CD4-positive, CD25-positive, alpha-beta regulatory T cell (primary cell): ENCODE measurements around the gene IMPDH1. TPM values are rescaled to one million over a fixed set of nuclear protein-coding genes. Genes with fewer than 3 reads are reported as not detected.

Source experiments
- ATAC-seq, 2 donors: fragments of 150-1000 bp; cut with Tn5 transposase; one replicate each; pipeline ENCODE4 v1.10.0; 2021; ENCODE audit warnings: low read depth in 2 of 2, moderate number of reproducible peaks in 2 of 2, moderate library complexity in 1 of 2
- DNase-seq, 3 donors: peaks; one replicate each; pipeline versions ENCODE4 v3.0.0 to v3.0.0-alpha.2; 2012 to 2022; ENCODE audit warnings: mixed read lengths in 1 of 3
- H3K27ac ChIP-seq: one replicate; pipeline ENCODE4 v1.7.0; 2013; ENCODE audit warnings: mild to moderate bottlenecking, low read length; ENCODE audit not compliant: insufficient read depth, poor library complexity, severe bottlenecking
- H3K27me3 ChIP-seq: one replicate; pipeline ENCODE4 v1.7.0; 2013; ENCODE audit warnings: low read length; ENCODE audit not compliant: control insufficient read depth, insufficient read depth
- H3K36me3 ChIP-seq: one replicate; pipeline ENCODE4 v1.7.0; 2013; ENCODE audit warnings: mild to moderate bottlenecking, low read length, moderate library complexity; ENCODE audit not compliant: control insufficient read depth, insufficient read depth
- H3K4me1 ChIP-seq: 2 replicates; pipeline ENCODE4 v1.7.0; 2013; ENCODE audit warnings: mild to moderate bottlenecking, low read length; ENCODE audit not compliant: insufficient read depth, control insufficient read depth, poor library complexity, severe bottlenecking
- H3K4me3 ChIP-seq: one replicate; pipeline ENCODE4 v1.7.0; 2013; ENCODE audit warnings: low read depth, mild to moderate bottlenecking, low read length, moderate library complexity
- H3K9me3 ChIP-seq, 2 experiments: 1 replicate in 1 of 2; 2 replicates in 1 of 2; pipeline ENCODE4 v1.7.0; 2013; ENCODE audit warnings: low read length in 2 of 2, mild to moderate bottlenecking in 1 of 2, moderate library complexity in 1 of 2; ENCODE audit not compliant: control insufficient read depth in 2 of 2
- H3K27ac Mint-ChIP-seq, 3 donors: one replicate each; pipeline ENCODE4 v1.8.0; 2020 to 2022; ENCODE audit warnings: mild to moderate bottlenecking in 3 of 3, mixed read lengths in 3 of 3, moderate library complexity in 2 of 3
- H3K27me3 Mint-ChIP-seq: one replicate; pipeline ENCODE4 v1.8.0; 2022; ENCODE audit warnings: mild to moderate bottlenecking, mixed read lengths
- H3K36me3 Mint-ChIP-seq: one replicate; pipeline ENCODE4 v1.8.0; 2020; ENCODE audit warnings: mixed read lengths
- H3K4me1 Mint-ChIP-seq, 4 donors: one replicate each; pipeline ENCODE4 v1.8.0; 2020 to 2022; ENCODE audit warnings: mixed read lengths in 4 of 4, mild to moderate bottlenecking in 1 of 4
- H3K4me3 Mint-ChIP-seq, 4 donors: one replicate each; pipeline ENCODE4 v1.8.0; 2020 to 2022; ENCODE audit warnings: mild to moderate bottlenecking in 4 of 4, mixed read lengths in 4 of 4, moderate library complexity in 3 of 4
- H3K9me3 Mint-ChIP-seq, 7 donors: one replicate each; pipeline ENCODE4 v1.8.0; 2020 to 2022; ENCODE audit warnings: mixed read lengths in 7 of 7, mild to moderate bottlenecking in 3 of 7, moderate library complexity in 2 of 7
- polyA plus RNA-seq, 4 donors: library from polyadenylated mRNA; unstranded; fragments of 300-500 nt; fragmentation: Illumina TruSeq; gene quantifications; one replicate each; pipeline ENCODE4 v1.2.3, GENCODE V29; 2021
- total RNA-seq: library from RNA; stranded (reverse); gene quantifications from one replicate; pipeline ENCODE4 v1.2.3, GENCODE V29; 2022

Gene IMPDH1
- total and polyA plus RNA-seq, 5 donors from 2014 or later, result 27.2 to 48.2 (median 36.1) TPM

- peak overlapping the region in 1 of 4 donors; percentile 58 for H3K4me3 Mint-ChIP-seq
- H3K36me3 Mint-ChIP-seq, result peaks cover 17% of the 10 kb centered on the region
- H3K27ac Mint-ChIP-seq, result no peak overlapping the region
- H3K9me3 Mint-ChIP-seq, result peaks cover 0 to under 1% (median 0%) of the 10 kb centered on the region in 7 donors
- Histone ChIP-seq H3K9me3 (no peaks in the 10 kb centered on the region), H3K4me1 (peaks cover 14% of the 10 kb centered on the region), H3K27me3 (no peaks in the 10 kb centered on the region), H3K27ac (no peak overlapping the region), H3K36me3 (peaks cover 51% of the 10 kb centered on the region), H3K4me3 (no peak overlapping the region)
- no peak for ATAC-seq
- DNase-seq, result no peak
- peaks cover 3 to 28% (median 19%) of the 10 kb centered on the region in 4 donors for H3K4me1 Mint-ChIP-seq
- no peaks in the 10 kb centered on the region for H3K27me3 Mint-ChIP-seq
These were observed 9.8 kb downstream of the IMPDH1 start for GRCh38 chr7:128399991-128400390.

- Mint-ChIP-seq H3K27ac (no peak overlapping the region), H3K27me3 (no peaks in the 10 kb centered on the region), H3K4me3 (no peak overlapping the region), H3K36me3 (peaks cover 17% of the 10 kb centered on the region), H3K9me3 (no peaks in the 10 kb centered on the region), H3K4me1 (peaks cover 2 to 16% (median 9%) of the 10 kb centered on the region in 4 donors)
- no peak overlapping the region for H3K4me3 ChIP-seq
- no peak overlapping the region for H3K27ac ChIP-seq
- H3K9me3 ChIP-seq, result no peaks in the 10 kb centered on the region
- ATAC-seq (no peak), DNase-seq (no peak)
- peaks cover 1% of the 10 kb centered on the region for H3K4me1 ChIP-seq
- no peaks in the 10 kb centered on the region for H3K27me3 ChIP-seq
- H3K36me3 ChIP-seq, result peaks cover 62% of the 10 kb centered on the region
These were observed 11.0 kb downstream of the IMPDH1 start for GRCh38 chr7:128398841-128399135.

GRCh38 chr7:128398016-128398840 lies 11.6 kb downstream of the IMPDH1 start:
- H3K4me1 Mint-ChIP-seq, result peaks cover 0 to 11% (median 6%) of the 10 kb centered on the region in 4 donors

GRCh38 chr7:128396357-128396756 lies 13.4 kb downstream of the IMPDH1 start:
- Histone ChIP-seq H3K4me1 (no peaks in the 10 kb centered on the region), H3K36me3 (peaks cover 68% of the 10 kb centered on the region), H3K9me3 (no peaks in the 10 kb centered on the region), H3K27ac (no peak overlapping the region), H3K27me3 (no peaks in the 10 kb centered on the region), H3K4me3 (no peak overlapping the region)
- Mint-ChIP-seq H3K27me3 (no peaks in the 10 kb centered on the region), H3K9me3 (no peaks in the 10 kb centered on the region), H3K4me3 (no peak overlapping the region), H3K27ac (no peak overlapping the region), H3K36me3 (peaks cover 11% of the 10 kb centered on the region), H3K4me1 (no peaks in the 10 kb centered on the region)
- ATAC-seq (no peak), DNase-seq (no peak)

More at GRCh38 chr7:128398016-128398840, 11.6 kb downstream of the IMPDH1 start:
- Histone ChIP-seq H3K36me3 (peaks cover 64% of the 10 kb centered on the region), H3K4me1 (no peaks in the 10 kb centered on the region), H3K9me3 (no peaks in the 10 kb centered on the region), H3K4me3 (no peak overlapping the region), H3K27me3 (no peaks in the 10 kb centered on the region), H3K27ac (no peak overlapping the region)
- peak overlapping the region in 1 of 3 donors; percentile 71 for H3K27ac Mint-ChIP-seq
- no peak overlapping the region for H3K4me3 Mint-ChIP-seq
- peaks cover 13% of the 10 kb centered on the region for H3K36me3 Mint-ChIP-seq
- DNase-seq, result peak in 2 of 3 donors; percentile 6 to 30
- peak in 1 of 2 donors; percentile 32 for ATAC-seq
- no peaks in the 10 kb centered on the region for H3K9me3 Mint-ChIP-seq
- no peaks in the 10 kb centered on the region for H3K27me3 Mint-ChIP-seq

GRCh38 chr7:128395748-128396147 lies 14.0 kb downstream of the IMPDH1 start:
- Histone ChIP-seq H3K4me1 (no peaks in the 10 kb centered on the region), H3K9me3 (no peaks in the 10 kb centered on the region), H3K27me3 (no peaks in the 10 kb centered on the region), H3K4me3 (no peak overlapping the region), H3K36me3 (peaks cover 62% of the 10 kb centered on the region), H3K27ac (no peak overlapping the region)
- H3K27ac Mint-ChIP-seq, result no peak overlapping the region
- ATAC-seq (no peak), DNase-seq (no peak)
- H3K4me3 Mint-ChIP-seq, result no peak overlapping the region
- H3K4me1 Mint-ChIP-seq, result no peaks in the 10 kb centered on the region
- no peaks in the 10 kb centered on the region for H3K9me3 Mint-ChIP-seq
- H3K36me3 Mint-ChIP-seq, result peaks cover 9% of the 10 kb centered on the region
- H3K27me3 Mint-ChIP-seq, result no peaks in the 10 kb centered on the region

- H3K4me1 ChIP-seq, result no peaks in the 10 kb centered on the region
- no peaks in the 10 kb centered on the region for H3K9me3 ChIP-seq
- H3K4me1 Mint-ChIP-seq, result no peaks in the 10 kb centered on the region
- H3K36me3 ChIP-seq, result peaks cover 55% of the 10 kb centered on the region
- H3K4me3 Mint-ChIP-seq, result no peak overlapping the region
- no peak overlapping the region for H3K27ac Mint-ChIP-seq
- ATAC-seq (no peak), DNase-seq (no peak)
- no peak overlapping the region for H3K4me3 ChIP-seq
- no peak overlapping the region for H3K27ac ChIP-seq
- H3K27me3 Mint-ChIP-seq, result no peaks in the 10 kb centered on the region
- peaks cover 9% of the 10 kb centered on the region for H3K36me3 Mint-ChIP-seq
- no peaks in the 10 kb centered on the region for H3K27me3 ChIP-seq
- H3K9me3 Mint-ChIP-seq, result no peaks in the 10 kb centered on the region
These were observed 14.8 kb downstream of the IMPDH1 start for GRCh38 chr7:128394904-128395496.

- peak overlapping the region in 1 of 3 donors; percentile 83 for H3K27ac Mint-ChIP-seq
- no peaks in the 10 kb centered on the region for H3K27me3 Mint-ChIP-seq
- H3K9me3 ChIP-seq, result no peaks in the 10 kb centered on the region
- ATAC-seq, result no peak
- no peaks in the 10 kb centered on the region for H3K9me3 Mint-ChIP-seq
- H3K4me1 Mint-ChIP-seq, result no peaks in the 10 kb centered on the region
- H3K36me3 ChIP-seq, result peaks cover 51% of the 10 kb centered on the region
- H3K27me3 ChIP-seq, result no peaks in the 10 kb centered on the region
- H3K4me1 ChIP-seq, result no peaks in the 10 kb centered on the region
- no peak overlapping the region for H3K4me3 ChIP-seq
- no peak overlapping the region for H3K4me3 Mint-ChIP-seq
- no peak for DNase-seq
- no peak overlapping the region for H3K27ac ChIP-seq
- peaks cover 9% of the 10 kb centered on the region for H3K36me3 Mint-ChIP-seq
These were observed 16.1 kb downstream of the IMPDH1 start for GRCh38 chr7:128393526-128394330.
